ENCODE results near the gene PSTK.

Gene PSTK

GRCh38 chr10:122980209-122981065, at the start of gene PSTK:
Gene PSTK, plus strand, starts transcription at chr10:122980401. Its CDS starts 79 bp downstream, at chr10:122980480.
- DNase-seq: peak; percentile 69

- DNase-seq: no peak
These were observed 48.9 kb upstream of the PSTK start for GRCh38 chr10:122931088-122931906.

DNA sequence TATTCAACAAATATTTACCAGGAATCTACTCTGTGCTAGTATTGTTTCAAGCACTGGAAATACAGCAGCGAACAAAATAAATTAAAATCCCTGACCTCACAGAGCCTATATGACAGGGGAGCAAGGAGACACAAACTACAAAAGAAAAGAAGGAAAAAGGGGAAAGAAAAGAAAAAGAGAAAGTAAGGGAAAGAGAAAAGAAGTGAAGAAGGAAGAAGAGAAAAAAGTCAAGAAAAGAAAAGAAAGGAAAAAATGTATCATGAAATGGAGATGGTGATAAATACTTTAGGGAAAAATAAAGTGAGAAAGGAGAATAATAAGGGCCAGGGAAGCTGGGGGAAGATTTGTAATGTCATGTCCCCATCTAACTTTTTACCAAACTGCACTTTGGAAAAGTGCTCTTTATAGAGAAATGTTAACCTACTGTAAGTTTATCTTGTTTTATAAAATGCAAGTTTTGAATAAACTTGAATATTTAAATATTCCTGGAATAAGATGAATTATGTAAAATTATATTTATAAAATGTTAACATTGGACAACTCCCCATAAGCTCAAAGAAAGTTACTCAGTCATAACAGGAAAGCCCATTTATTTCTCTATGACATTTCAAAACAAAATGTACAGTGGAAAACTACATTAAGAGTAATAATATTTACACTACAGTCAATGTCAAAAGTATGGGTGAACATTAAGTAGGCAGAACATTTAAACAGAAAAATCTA, 40.9 kb upstream of the PSTK start:
- DNase-seq: no peak

DNA sequence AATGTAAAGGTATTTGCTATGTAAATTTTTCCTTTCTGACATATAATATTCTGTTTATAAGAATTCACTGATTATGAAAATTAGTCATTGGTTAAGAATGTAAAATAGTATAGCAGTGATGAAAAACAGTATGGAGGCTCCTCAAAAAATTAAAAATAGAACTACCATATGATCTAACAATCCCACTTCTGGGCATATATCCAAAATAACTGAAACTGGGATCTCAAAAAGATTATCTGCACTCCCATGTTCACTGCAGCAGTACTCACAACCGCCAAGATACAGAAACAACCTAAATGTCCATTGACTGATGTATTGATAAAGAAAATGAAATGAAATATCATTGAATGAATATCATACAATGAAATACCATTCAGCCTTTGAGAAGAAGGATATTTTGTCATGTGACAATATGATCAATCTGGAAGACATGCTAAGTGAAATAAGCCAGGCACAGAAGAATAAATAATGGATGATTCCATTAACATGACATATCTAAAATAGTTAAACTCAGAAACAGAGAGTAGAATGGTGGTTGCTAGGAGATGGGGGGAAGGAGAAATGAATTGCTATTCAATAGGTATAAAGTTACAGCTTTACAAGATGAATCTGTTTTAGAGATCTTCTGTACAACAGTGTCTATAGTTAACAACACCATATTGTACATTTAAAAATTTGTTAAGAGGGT, 40.2 kb upstream of the PSTK start:
- DNase-seq: no peak

DNA sequence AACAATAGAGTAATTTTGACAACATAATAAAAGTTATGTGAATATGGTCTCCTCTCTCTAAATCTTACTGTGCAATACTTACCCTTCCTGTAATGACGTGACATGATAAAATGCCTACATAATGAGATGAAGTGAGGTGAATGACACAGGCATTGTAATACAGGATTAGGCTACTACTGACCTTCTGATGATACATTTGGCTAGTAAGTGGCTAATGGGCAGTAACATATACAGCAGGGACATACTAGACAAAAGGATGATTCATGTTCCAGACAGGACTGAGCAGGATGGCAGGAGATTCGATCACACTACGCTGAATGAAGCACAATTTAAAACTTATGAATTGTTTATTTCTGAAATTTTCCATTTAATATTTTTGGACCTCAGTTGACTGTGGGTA, 30.9 kb upstream of the PSTK start:
- no peak for DNase-seq

- DNase-seq: peak; percentile 95
These were observed 26.1 kb upstream of the PSTK start, which contains the start of gene C10orf88 for GRCh38 chr10:122953902-122954730. Gene C10orf88, minus strand, starts transcription at chr10:122954227. Its CDS starts 49 bp downstream, at chr10:122954178.

- DNase-seq: no peak
These were observed 25.5 kb upstream of the PSTK start for GRCh38 chr10:122954731-122955050.

- no peak for DNase-seq
These were observed 24.3 kb upstream of the PSTK start for GRCh38 chr10:122955892-122956291.

DNA sequence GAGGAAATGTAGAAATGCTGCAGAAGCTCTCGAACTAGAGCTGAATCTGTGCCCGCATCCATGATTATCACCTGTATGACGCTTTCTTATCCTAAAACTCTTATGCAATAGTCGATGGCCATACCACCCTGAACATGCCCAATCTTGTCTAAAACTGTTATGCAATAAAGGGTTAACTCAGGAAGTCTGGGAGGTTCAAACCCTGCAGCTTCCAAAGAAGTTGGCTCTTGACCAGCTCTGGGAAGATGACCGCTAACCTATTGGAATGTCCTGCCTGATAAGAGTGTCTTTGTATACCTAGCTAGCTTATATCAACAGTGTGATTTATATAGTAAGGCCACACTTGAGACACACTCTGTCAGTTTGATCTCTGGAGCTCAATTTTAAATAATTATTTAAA, 22.7 kb upstream of the PSTK start:
- DNase-seq: no peak

- no peak for DNase-seq
These were observed 17.8 kb upstream of the PSTK start for GRCh38 chr10:122962405-122962804.

- no peak for DNase-seq
These were observed 13.3 kb upstream of the PSTK start for GRCh38 chr10:122966879-122967278.

GRCh38 chr10:122968698-122969097, 11.5 kb upstream of the PSTK start:
- DNase-seq: no peak

DNA sequence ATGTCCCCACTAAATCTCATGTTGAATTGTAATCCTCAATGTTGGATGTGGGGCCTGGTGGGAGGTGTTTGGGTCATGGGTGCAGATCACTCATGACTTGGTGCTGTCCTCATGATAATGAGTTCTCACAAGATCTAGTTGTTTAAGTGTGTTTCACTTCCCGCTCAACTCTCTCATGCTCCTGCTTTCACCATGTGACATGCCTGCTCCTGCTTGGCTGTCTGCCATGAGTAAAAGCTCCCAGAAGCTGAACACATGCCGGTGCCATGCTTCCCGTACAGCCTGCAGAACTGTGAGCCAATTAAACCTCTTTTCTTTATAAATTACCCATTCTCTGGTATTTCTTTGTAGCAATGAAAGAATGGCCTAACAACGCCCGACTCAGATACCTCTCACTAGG, 6.2 kb upstream of the PSTK start:
- no peak for DNase-seq

- DNase-seq: no peak
These were observed 5.6 kb upstream of the PSTK start for GRCh38 chr10:122974543-122975064.

DNA sequence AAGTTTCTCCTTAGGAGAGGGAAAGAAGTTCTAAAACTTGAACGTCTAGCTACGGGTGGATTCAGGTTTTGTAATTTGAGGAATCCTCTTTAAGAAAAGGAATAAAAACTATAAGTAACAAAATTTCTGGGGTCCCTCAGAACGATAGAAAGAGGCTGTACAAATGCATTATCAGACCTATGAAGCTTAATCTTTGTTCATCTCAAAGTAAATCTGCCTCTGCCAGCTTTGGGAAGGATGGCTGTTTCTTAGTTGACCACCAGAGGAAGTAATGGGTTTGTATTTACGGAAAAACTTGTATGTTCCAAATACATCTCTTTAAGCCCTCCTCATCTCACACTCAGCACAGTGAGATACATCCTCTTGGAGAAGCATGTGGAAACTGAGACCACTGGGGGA, 864 bp downstream of the PSTK start:
- no peak for DNase-seq

GRCh38 chr10:122983898-122984297, 3.7 kb downstream of the PSTK start:
- DNase-seq: no peak

DNA sequence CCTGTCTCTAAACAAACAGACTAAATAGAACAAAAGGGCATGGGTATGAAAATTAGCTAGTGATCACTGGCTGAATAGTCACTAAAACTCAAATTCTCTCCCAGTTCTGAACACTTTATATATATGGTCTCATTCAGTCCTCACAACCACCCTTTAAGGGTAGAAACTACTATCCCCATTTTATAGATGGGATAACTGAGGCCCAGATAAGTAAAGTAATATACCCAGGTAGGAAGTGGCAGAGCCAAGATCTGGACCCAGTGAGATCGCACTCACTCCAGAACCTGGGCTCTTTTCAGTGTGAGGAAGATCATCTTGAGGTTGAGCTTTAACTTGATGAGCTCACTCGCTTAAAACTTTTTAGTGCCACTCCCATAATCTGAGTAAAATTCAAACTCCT, 4.5 kb downstream of the PSTK start:
- no peak for DNase-seq

DNA sequence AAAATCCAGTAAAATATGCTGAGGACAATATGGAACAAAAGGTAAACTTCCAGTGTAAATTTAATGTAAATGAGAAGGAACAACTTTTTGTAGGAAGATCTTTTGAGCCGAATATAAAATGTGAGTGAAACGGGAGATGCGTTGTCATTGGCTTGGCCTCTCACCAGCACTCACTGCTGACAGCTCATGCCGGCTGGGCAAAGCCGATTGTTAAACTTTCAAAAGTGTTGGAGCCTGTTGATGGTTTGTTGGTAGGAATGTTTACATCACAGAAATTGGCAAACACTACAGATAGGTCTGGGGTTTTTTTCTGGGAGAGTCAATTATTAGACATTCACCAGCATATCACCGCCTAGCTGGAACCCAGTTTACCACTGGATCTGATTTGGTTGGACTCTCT, 6.1 kb downstream of the PSTK start:
- DNase-seq: no peak

DNA sequence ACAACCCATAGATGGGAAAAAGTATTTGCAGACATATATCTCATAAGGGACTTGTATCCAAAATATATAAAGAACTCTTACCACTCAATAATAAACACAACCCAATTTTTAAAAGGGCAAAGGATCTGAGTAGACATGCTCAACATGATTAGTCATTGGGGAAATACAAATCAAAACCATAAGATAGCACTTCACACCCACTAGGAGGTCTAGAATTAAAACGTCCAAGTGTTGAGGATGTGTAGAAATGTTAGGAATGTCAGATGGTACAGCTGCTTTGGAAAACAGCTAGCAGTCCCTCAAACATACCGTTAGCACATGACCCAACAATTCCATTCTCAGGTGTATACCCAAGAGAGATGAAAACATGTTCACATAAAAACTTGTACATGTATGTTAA, 8.3 kb downstream of the PSTK start:
- no peak for DNase-seq

DNA sequence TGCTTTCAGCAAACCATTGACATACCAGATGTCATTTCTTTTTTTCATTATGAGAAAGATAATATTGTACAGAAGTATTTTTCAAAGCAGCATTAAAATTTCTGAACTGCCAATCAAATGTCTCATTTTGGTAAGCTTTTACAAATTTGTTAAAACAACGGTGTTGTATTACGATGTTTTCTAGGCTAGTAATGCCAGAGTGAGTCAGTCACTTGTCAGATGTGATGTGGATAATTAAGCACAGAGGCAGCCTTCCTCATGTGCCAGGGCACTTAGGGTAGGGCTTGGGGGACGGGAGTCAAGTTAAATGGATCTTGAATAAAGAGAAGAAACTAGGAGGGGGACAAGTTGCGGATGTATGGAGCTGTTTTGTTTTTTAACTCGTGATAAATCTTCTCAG, 10.1 kb downstream of the PSTK start:
- DNase-seq: no peak

DNA sequence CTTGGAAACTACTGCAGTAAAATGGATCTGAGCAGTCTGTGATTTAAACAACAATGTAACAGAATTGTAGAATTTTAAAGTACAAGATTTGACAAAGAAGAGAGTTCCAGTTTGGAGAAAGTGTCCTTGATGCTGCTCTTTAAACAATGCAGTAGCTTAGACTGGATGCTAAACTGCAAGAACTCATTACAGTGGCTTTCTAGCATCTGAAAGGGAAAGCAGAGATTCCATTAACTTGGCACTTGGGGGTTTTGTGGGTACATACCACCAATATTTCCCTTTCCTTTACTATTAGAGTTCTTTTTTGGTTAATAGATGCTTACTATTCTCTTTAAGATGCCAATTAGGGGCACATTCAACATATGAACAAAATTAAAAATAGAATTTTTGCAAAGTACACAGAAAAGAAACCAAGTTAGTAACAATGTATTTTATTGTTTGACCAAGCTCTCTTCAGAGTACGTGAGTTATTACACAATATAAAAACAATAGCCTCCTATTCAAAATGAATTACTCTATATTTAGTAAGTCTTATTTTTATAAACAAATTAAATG, 11.9 kb downstream of the PSTK start:
- no peak for DNase-seq

All from SHP77 treated with DMSO at 0.1 percent for 48 hours (cell line).